ENCODE data around the gene GPAT3. TPM values are rescaled to one million over a fixed set of nuclear protein-coding genes. Genes with fewer than 3 reads are reported as not detected.

GPAT3 gene
- total and polyA plus RNA-seq, 2 of the 8 experiments (the other 6 are each of a cell fraction or from before 2014, with no cell fraction given), result 0.23 to 2.0 TPM

- Histone ChIP-seq H3K4me1 (replicated peaks in 1 of 4; ENCODE audit: control insufficient read depth in 3 of 4, insufficient read depth in 4 of 4, low read length in 3 of 4) (no peaks in the 10 kb centered on the region), H2AFZ (ENCODE audit: low read length) (no peak overlapping the region), H2AK5ac (ENCODE audit: low read depth, low read length) (no peak overlapping the region), H3K23me2 (ENCODE audit: low read depth, low read length) (no peaks in the 10 kb centered on the region), H3K79me2 (ENCODE audit: control insufficient read depth in 1 of 2, insufficient read depth in 2 of 2, low read length in 2 of 2) (no peaks in the 10 kb centered on the region), H3K9ac (replicated peaks in 1 of 4; ENCODE audit: extremely low read depth in 1 of 4, low read depth in 3 of 4, low read length in 3 of 4) (no peak overlapping the region), H2BK20ac (ENCODE audit: low read length) (no peak overlapping the region), H3K23ac (ENCODE audit: insufficient read length) (no peak overlapping the region), H2BK15ac (ENCODE audit: low read length) (no peak overlapping the region), H2BK5ac (ENCODE audit: low read depth, low read length) (no peak overlapping the region), H3K4ac (replicated peaks; ENCODE audit: insufficient read length, low read depth, low read length) (no peak overlapping the region), H3K27ac (ENCODE audit: low read depth, low read length) (no peak overlapping the region), H4K91ac (replicated peaks; ENCODE audit: insufficient read length, low read length) (no peak overlapping the region), H3K36me3 (ENCODE audit: control insufficient read depth in 2 of 4, insufficient read depth in 4 of 4, low read length in 3 of 4) (no peaks in the 10 kb centered on the region), H3K56ac (replicated peaks; ENCODE audit: insufficient read length, low read depth, low read length) (no peak overlapping the region), H4K5ac (ENCODE audit: insufficient read length, low read depth, low read length) (no peak overlapping the region), H3K14ac (ENCODE audit: insufficient read length) (no peak overlapping the region), H4K8ac (ENCODE audit: extremely low read depth, insufficient read depth, low read length) (no peak overlapping the region), H3K4me3 (ENCODE audit: extremely low read depth in 1 of 4, insufficient read depth in 2 of 4, low read depth in 3 of 4, low read length in 4 of 4) (no peak overlapping the region), H3K18ac (ENCODE audit: extremely low read depth, low read length) (no peak overlapping the region), H3K9me3 (ENCODE audit: insufficient read depth in 2 of 2, low read depth in 1 of 2, low read length in 1 of 2) (no peaks in the 10 kb centered on the region), H3K79me1 (ENCODE audit: low read depth, low read length) (no peaks in the 10 kb centered on the region), H2BK12ac (ENCODE audit: low read depth, low read length) (no peak overlapping the region), H2BK120ac (replicated peaks; ENCODE audit: low read depth, low read length) (no peak overlapping the region), H3K4me2 (ENCODE audit: insufficient read depth in 1 of 2, low read depth in 2 of 2, low read length in 2 of 2) (no peak overlapping the region), H3K27me3 (replicated peaks in 1 of 4; ENCODE audit: control insufficient read depth in 3 of 4, extremely low read depth in 1 of 4, insufficient read depth in 3 of 4, low read length in 3 of 4) (peaks cover 0 to 1% (median 0%) of the 10 kb centered on the region in 4 experiments; a peak in 1 of 7 replicates), H4K20me1 (replicated peaks in 1 of 2; ENCODE audit: control insufficient read depth in 1 of 2, insufficient read depth in 2 of 2, low read length in 2 of 2) (no peaks in the 10 kb centered on the region)
- DNase-seq (ENCODE audit: low read depth in 1 of 2, low spot score in 2 of 2) (no peak), FAIRE-seq (no peak)
- CTCF ChIA-PET (ENCODE audit: partially characterized antibody), result interaction anchor here (0.6 kb wide), 1 partner anchor 40 kb away, joined by 3 read pairs; no protein-coding TSS in a partner anchor
- POLR2A ChIA-PET (ENCODE audit: partially characterized antibody), result no interaction called here
- TF ChIP-seq RFX5 (IDR thresholded peaks at IDR 0.05; ENCODE audit: borderline replicate concordance, low read depth, low read length) (no peak), SP2 (IDR thresholded peaks at IDR 0.05; ENCODE audit: low read length) (no peak), POLR2AphosphoS5 (IDR thresholded peaks at IDR 0.05; ENCODE audit: low read depth, low read length) (no peak), SUZ12 (IDR thresholded peaks at IDR 0.05; ENCODE audit: low read length) (no peak), GTF2F1 (IDR thresholded peaks at IDR 0.05; ENCODE audit: borderline replicate concordance, low read depth, low read length) (no peak), SIX5 (IDR thresholded peaks at IDR 0.05; ENCODE audit: low read depth, low read length) (no peak), KDM4A (IDR thresholded peaks at IDR 0.05; ENCODE audit: low read depth, low read length, severe bottlenecking) (no peak), ZNF274 (IDR thresholded peaks at IDR 0.05; ENCODE audit: borderline replicate concordance, extremely low read depth, low read length) (no peak), HDAC6 (IDR thresholded peaks at IDR 0.05; ENCODE audit: low read depth, low read length) (no peak)
Observed at GRCh38 chr4:83606460-83606859, 70.6 kb downstream of the GPAT3 start.

All from H1 (cell line).